GM23338 (cell line): ENCODE measurements around the gene CFAP70. TPM values are rescaled to one million over a fixed set of nuclear protein-coding genes. Genes with fewer than 3 reads are reported as not detected.

Experiments
- ATAC-seq: fragments of 200-7000 bp; cut with Tn5 transposase; 3 replicates; pipeline ENCODE4 v1.9.1; 2020
- DNase-seq: peaks from one replicate; pipeline ENCODE4 v3.0.0-alpha.2; 2015; ENCODE audit warnings: low spot score
- H2AFZ ChIP-seq: fragments of 200-600 bp; sonication (generic); 2 replicates; pipeline ENCODE4 v1.8.0; 2016; ENCODE audit warnings: antibody characterized with exemption, mild to moderate bottlenecking, moderate library complexity
- H3F3A ChIP-seq: fragments of 200-600 bp; sonication (generic); replicated peaks from 2 replicates; pipeline ENCODE4 v1.8.0; 2017; ENCODE audit warnings: antibody characterized with exemption, mixed run types, low read depth
- H3K27ac ChIP-seq: fragments of 200-600 bp; sonication (generic); 2 replicates; pipeline ENCODE4 v1.6.1; 2016; ENCODE audit warnings: low read depth
- H3K27me3 ChIP-seq: fragments of 200-600 bp; sonication (generic); 2 replicates; pipeline ENCODE4 v1.8.0; 2016; ENCODE audit warnings: mild to moderate bottlenecking, mixed run types, moderate library complexity; ENCODE audit not compliant: insufficient read depth
- H3K36me3 ChIP-seq: fragments of 200-600 bp; sonication (generic); 2 replicates; pipeline ENCODE4 v1.8.0; 2016; ENCODE audit warnings: mild to moderate bottlenecking; ENCODE audit not compliant: insufficient read depth
- H3K4me1 ChIP-seq: fragments of 200-600 bp; sonication (generic); 2 replicates; pipeline ENCODE4 v1.8.0; 2016; ENCODE audit warnings: mild to moderate bottlenecking, moderate library complexity; ENCODE audit not compliant: insufficient read depth
- H3K4me2 ChIP-seq: fragments of 200-600 bp; sonication (generic); 2 replicates; pipeline ENCODE4 v1.7.1; 2017; ENCODE audit warnings: mixed run types
- H3K4me3 ChIP-seq: fragments of 200-600 bp; sonication (generic); 2 replicates; pipeline ENCODE4 v1.6.1; 2016; ENCODE audit warnings: mixed run types
- H3K79me2 ChIP-seq: fragments of 200-600 bp; sonication (generic); replicated peaks from 2 replicates; pipeline ENCODE4 v1.8.0; 2017; ENCODE audit warnings: mild to moderate bottlenecking; ENCODE audit not compliant: insufficient read depth
- H3K9me2 ChIP-seq: fragments of 200-600 bp; sonication (generic); 2 replicates; pipeline ENCODE4 v1.8.0; 2017; ENCODE audit not compliant: insufficient read depth
- H4K20me1 ChIP-seq: fragments of 200-600 bp; sonication (generic); replicated peaks from 2 replicates; pipeline ENCODE4 v1.8.0; 2017; ENCODE audit warnings: mild to moderate bottlenecking; ENCODE audit not compliant: insufficient read depth
- H3K27ac Mint-ChIP-seq: 2 replicates; pipeline ENCODE4 v1.8.0; 2020; ENCODE audit warnings: inconsistent platforms, mild to moderate bottlenecking, moderate library complexity, mixed read lengths
- H3K27me3 Mint-ChIP-seq: 3 replicates; pipeline ENCODE4 v1.8.0; 2022; ENCODE audit warnings: low read depth, mild to moderate bottlenecking, moderate library complexity, mixed read lengths, inconsistent platforms; ENCODE audit not compliant: insufficient read depth, poor library complexity
- H3K36me3 Mint-ChIP-seq: 3 replicates; pipeline ENCODE4 v1.8.0; 2021; ENCODE audit warnings: low read depth, mild to moderate bottlenecking, inconsistent platforms, moderate library complexity, mixed read lengths
- H3K4me1 Mint-ChIP-seq: 3 replicates; pipeline ENCODE4 v1.8.0; 2020; ENCODE audit warnings: mild to moderate bottlenecking, inconsistent platforms, mixed read lengths
- H3K4me3 Mint-ChIP-seq: 3 replicates; pipeline ENCODE4 v1.8.0; 2021; ENCODE audit warnings: moderate library complexity, mild to moderate bottlenecking, inconsistent platforms, mixed read lengths
- H3K9me3 Mint-ChIP-seq: 3 replicates; pipeline ENCODE4 v1.8.0; 2020; ENCODE audit warnings: moderate library complexity, mild to moderate bottlenecking, inconsistent platforms, mixed read lengths
- CREB1 ChIP-seq: fragments of 250-450 bp; sonication (Bioruptor Pico); IDR thresholded peaks from 2 replicates; pipeline ENCODE4 v1.5.0; 2020; ENCODE audit warnings: low read depth, mild to moderate bottlenecking, moderate library complexity
- CTCF ChIP-seq, 2 experiments: fragments of 200-600 bp in 1 of 2; sonication (generic) in 1 of 2; conservative IDR thresholded peaks; 2 replicates each; pipeline versions ENCODE4 v1.5.1 to v1.6.1; 2016 to 2017; ENCODE audit warnings: antibody characterized with exemption in 2 of 2, low read depth in 2 of 2, mild to moderate bottlenecking in 2 of 2, moderate library complexity in 1 of 2
- ETS1 ChIP-seq: IDR thresholded peaks from 2 replicates; pipeline ENCODE4 v1.6.1; 2016; ENCODE audit warnings: antibody characterized with exemption
- EZH2 ChIP-seq: fragments of 200-600 bp; sonication (generic); IDR thresholded peaks from one replicate; pipeline ENCODE4 v1.8.0; 2017; ENCODE audit warnings: antibody characterized with exemption, mild to moderate bottlenecking, low read depth; ENCODE audit not compliant: unreplicated experiment
- EZH2phosphoT487 ChIP-seq: fragments of 200-600 bp; sonication (generic); IDR thresholded peaks from one replicate; pipeline ENCODE4 v1.8.1; 2018; ENCODE audit warnings: antibody characterized with exemption; ENCODE audit not compliant: unreplicated experiment
- JUNB ChIP-seq: IDR thresholded peaks from one replicate; pipeline ENCODE4 v1.6.1; 2016; ENCODE audit warnings: antibody characterized with exemption; ENCODE audit not compliant: unreplicated experiment
- NANOG ChIP-seq: IDR thresholded peaks from 2 replicates; pipeline ENCODE4 v1.6.1; 2016; ENCODE audit warnings: antibody characterized with exemption, borderline replicate concordance
- POLR2AphosphoS5 ChIP-seq: IDR thresholded peaks from 2 replicates; pipeline ENCODE4 v1.6.1; 2016; ENCODE audit warnings: antibody characterized with exemption, low read depth
- STAT1 ChIP-seq: IDR thresholded peaks from one replicate; pipeline ENCODE4 v1.6.1; 2016; ENCODE audit warnings: antibody characterized with exemption; ENCODE audit not compliant: unreplicated experiment
- ZNF114 ChIP-seq: fragments of 250-450 bp; sonication (Bioruptor Pico); IDR thresholded peaks from 2 replicates; pipeline ENCODE4 v1.5.0; 2020; ENCODE audit warnings: mild to moderate bottlenecking, moderate library complexity
- ZNF331 ChIP-seq: fragments of 250-450 bp; sonication (Bioruptor Pico); IDR thresholded peaks from 2 replicates; pipeline ENCODE4 v1.5.0; 2020; ENCODE audit warnings: low read depth, mild to moderate bottlenecking, moderate library complexity
- polyA plus RNA-seq: library from polyadenylated mRNA; unstranded; fragments of >200 nt; fragmentation: Nextera tagmentation; extraction: Ambion mirVana; gene quantifications from 2 replicates; pipeline ENCODE4 v1.2.1, GENCODE V29; 2016
- total RNA-seq: library from RNA; depleted of rRNA; stranded (reverse); fragments of >200 nt; shearing (Covaris generic); gene quantifications from 2 replicates; pipeline ENCODE4 v1.2.3, GENCODE V29; 2014
- TF ChIP-seq, protein P1 (sequence below): IDR thresholded peaks from one replicate; pipeline ENCODE4 v1.6.1; 2018; ENCODE audit warnings: antibody characterized with exemption; ENCODE audit not compliant: unreplicated experiment
- TF ChIP-seq, protein P2 (sequence below): fragments of 250-450 bp; sonication (Bioruptor Pico); IDR thresholded peaks from 2 replicates; pipeline ENCODE4 v1.5.0; 2020; ENCODE audit warnings: mild to moderate bottlenecking, moderate library complexity

CFAP70 gene
- total and polyA plus RNA-seq, 2 experiments from 2014 or later, result 0.17 to 0.24 TPM

- Mint-ChIP-seq H3K9me3 (no peaks in the 10 kb centered on the region), H3K36me3 (peaks cover 3% of the 10 kb centered on the region; the same call in 2 of the 3 replicates), H3K27ac (no peak overlapping the region), H3K4me3 (no peak overlapping the region), H3K27me3 (peaks cover 3% of the 10 kb centered on the region), H3K4me1 (no peaks in the 10 kb centered on the region)
- Histone ChIP-seq H3K4me3 (no peak overlapping the region), H3F3A (no peaks in the 10 kb centered on the region), H3K27ac (no peak overlapping the region), H3K9me2 (no peaks in the 10 kb centered on the region), H3K27me3 (no peaks in the 10 kb centered on the region), H4K20me1 (no peaks in the 10 kb centered on the region), H3K36me3 (no peaks in the 10 kb centered on the region), H3K4me1 (no peaks in the 10 kb centered on the region), H3K79me2 (no peaks in the 10 kb centered on the region), H3K4me2 (no peak overlapping the region), H2AFZ (no peak overlapping the region)
- TF ChIP-seq, protein P1, sequence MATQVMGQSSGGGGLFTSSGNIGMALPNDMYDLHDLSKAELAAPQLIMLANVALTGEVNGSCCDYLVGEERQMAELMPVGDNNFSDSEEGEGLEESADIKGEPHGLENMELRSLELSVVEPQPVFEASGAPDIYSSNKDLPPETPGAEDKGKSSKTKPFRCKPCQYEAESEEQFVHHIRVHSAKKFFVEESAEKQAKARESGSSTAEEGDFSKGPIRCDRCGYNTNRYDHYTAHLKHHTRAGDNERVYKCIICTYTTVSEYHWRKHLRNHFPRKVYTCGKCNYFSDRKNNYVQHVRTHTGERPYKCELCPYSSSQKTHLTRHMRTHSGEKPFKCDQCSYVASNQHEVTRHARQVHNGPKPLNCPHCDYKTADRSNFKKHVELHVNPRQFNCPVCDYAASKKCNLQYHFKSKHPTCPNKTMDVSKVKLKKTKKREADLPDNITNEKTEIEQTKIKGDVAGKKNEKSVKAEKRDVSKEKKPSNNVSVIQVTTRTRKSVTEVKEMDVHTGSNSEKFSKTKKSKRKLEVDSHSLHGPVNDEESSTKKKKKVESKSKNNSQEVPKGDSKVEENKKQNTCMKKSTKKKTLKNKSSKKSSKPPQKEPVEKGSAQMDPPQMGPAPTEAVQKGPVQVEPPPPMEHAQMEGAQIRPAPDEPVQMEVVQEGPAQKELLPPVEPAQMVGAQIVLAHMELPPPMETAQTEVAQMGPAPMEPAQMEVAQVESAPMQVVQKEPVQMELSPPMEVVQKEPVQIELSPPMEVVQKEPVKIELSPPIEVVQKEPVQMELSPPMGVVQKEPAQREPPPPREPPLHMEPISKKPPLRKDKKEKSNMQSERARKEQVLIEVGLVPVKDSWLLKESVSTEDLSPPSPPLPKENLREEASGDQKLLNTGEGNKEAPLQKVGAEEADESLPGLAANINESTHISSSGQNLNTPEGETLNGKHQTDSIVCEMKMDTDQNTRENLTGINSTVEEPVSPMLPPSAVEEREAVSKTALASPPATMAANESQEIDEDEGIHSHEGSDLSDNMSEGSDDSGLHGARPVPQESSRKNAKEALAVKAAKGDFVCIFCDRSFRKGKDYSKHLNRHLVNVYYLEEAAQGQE, result no peak
- TF ChIP-seq CTCF (conservative IDR thresholded peaks at IDR 0.05; ENCODE audit: low read depth in 2 of 2) (no peak), NANOG (no peak), ZNF331 (no peak), EZH2 (no peak), ZNF114 (CRISPR knock-in tag) (no peak), POLR2AphosphoS5 (no peak), JUNB (no peak), CREB1 (CRISPR knock-in tag) (no peak), STAT1 (no peak), ETS1 (no peak), EZH2phosphoT487 (no peak)
- TF ChIP-seq, protein P2, sequence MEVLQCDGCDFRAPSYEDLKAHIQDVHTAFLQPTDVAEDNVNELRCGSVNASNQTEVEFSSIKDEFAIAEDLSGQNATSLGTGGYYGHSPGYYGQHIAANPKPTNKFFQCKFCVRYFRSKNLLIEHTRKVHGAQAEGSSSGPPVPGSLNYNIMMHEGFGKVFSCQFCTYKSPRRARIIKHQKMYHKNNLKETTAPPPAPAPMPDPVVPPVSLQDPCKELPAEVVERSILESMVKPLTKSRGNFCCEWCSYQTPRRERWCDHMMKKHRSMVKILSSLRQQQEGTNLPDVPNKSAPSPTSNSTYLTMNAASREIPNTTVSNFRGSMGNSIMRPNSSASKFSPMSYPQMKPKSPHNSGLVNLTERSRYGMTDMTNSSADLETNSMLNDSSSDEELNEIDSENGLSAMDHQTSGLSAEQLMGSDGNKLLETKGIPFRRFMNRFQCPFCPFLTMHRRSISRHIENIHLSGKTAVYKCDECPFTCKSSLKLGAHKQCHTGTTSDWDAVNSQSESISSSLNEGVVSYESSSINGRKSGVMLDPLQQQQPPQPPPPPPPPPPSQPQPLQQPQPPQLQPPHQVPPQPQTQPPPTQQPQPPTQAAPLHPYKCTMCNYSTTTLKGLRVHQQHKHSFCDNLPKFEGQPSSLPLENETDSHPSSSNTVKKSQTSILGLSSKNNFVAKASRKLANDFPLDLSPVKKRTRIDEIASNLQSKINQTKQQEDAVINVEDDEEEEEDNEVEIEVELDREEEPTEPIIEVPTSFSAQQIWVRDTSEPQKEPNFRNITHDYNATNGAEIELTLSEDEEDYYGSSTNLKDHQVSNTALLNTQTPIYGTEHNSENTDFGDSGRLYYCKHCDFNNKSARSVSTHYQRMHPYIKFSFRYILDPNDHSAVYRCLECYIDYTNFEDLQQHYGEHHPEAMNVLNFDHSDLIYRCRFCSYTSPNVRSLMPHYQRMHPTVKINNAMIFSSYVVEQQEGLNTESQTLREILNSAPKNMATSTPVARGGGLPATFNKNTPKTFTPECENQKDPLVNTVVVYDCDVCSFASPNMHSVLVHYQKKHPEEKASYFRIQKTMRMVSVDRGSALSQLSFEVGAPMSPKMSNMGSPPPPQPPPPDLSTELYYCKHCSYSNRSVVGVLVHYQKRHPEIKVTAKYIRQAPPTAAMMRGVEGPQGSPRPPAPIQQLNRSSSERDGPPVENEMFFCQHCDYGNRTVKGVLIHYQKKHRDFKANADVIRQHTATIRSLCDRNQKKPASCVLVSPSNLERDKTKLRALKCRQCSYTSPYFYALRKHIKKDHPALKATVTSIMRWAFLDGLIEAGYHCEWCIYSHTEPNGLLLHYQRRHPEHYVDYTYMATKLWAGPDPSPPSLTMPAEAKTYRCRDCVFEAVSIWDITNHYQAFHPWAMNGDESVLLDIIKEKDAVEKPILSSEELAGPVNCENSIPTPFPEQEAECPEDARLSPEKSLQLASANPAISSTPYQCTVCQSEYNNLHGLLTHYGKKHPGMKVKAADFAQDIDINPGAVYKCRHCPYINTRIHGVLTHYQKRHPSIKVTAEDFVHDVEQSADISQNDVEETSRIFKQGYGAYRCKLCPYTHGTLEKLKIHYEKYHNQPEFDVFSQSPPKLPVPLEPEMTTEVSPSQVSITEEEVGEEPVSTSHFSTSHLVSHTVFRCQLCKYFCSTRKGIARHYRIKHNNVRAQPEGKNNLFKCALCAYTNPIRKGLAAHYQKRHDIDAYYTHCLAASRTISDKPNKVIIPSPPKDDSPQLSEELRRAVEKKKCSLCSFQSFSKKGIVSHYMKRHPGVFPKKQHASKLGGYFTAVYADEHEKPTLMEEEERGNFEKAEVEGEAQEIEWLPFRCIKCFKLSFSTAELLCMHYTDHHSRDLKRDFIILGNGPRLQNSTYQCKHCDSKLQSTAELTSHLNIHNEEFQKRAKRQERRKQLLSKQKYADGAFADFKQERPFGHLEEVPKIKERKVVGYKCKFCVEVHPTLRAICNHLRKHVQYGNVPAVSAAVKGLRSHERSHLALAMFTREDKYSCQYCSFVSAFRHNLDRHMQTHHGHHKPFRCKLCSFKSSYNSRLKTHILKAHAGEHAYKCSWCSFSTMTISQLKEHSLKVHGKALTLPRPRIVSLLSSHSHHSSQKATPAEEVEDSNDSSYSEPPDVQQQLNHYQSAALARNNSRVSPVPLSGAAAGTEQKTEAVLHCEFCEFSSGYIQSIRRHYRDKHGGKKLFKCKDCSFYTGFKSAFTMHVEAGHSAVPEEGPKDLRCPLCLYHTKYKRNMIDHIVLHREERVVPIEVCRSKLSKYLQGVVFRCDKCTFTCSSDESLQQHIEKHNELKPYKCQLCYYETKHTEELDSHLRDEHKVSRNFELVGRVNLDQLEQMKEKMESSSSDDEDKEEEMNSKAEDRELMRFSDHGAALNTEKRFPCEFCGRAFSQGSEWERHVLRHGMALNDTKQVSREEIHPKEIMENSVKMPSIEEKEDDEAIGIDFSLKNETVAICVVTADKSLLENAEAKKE (CRISPR knock-in tag), result no peak
- ATAC-seq, result no peak
- DNase-seq, result no peak
Measured at GRCh38 chr10:73217628-73218027, 141.0 kb downstream of the CFAP70 start.
